H1 (cell line): ENCODE data around the gene L3MBTL3. TPM values are rescaled to one million over a fixed set of nuclear protein-coding genes. Genes with fewer than 3 reads are reported as not detected.

Experiments used
- CHD1 ChIP-seq: IDR thresholded peaks from 2 replicates; pipeline ENCODE4 v1.6.1; 2012; ENCODE audit warnings: low read depth, low read length, improper control_type of control experiment
- polyA plus RNA-seq, 7 experiments: library from polyadenylated mRNA; depleted of rRNA in 3 of 7; stranded (reverse) in 5 of 7; unstranded in 2 of 7; fragments of >200 nt in 5 of 7; fragments of 200-250 nt in 2 of 7; gene quantifications; 1 replicate in 5 of 7; 2 replicates in 1 of 7; 4 replicates in 1 of 7; pipeline versions ENCODE4 v1.2.1 to v1.2.3, GENCODE V29; 2011 to 2013; ENCODE audit warnings: missing spikeins in 2 of 7, mixed read lengths in 2 of 7
- total RNA-seq: library from RNA; stranded (reverse); fragmentation: NEBNext Ultra II Directional; extraction: Animal tissue kit (Norgen Biotek cat#: 25700); gene quantifications from 2 replicates; pipeline ENCODE4 v1.2.1, GENCODE V29; 2021

L3MBTL3 gene
- total and polyA plus RNA-seq, 2 of the 8 experiments (the other 6 are each of a cell fraction or from before 2014, with no cell fraction given): 3.9 to 17.2 TPM

- no peak for TF ChIP-seq CHD1
Measured at GRCh38 chr6:130027948-130028347, 9.6 kb downstream of the L3MBTL3 start (continued).
